HG03025 (cell line): Measurements from ENCODE around the gene SH2D6.
"Not testable (repeated sequence)": the region's sequence is repeated elsewhere in the genome, so short reads cannot be mapped to it uniquely, and the experiment has no call there.

ENCODE experiments used
- ATAC-seq: cut with Tn5 transposase; IDR thresholded peaks from one replicate; pipeline ENCODE4 v1.9.1; 2021; ENCODE audit warnings: mild to moderate bottlenecking, moderate library complexity; ENCODE audit not compliant: unreplicated experiment, low FRiP score

The SH2D6 gene

DNA sequence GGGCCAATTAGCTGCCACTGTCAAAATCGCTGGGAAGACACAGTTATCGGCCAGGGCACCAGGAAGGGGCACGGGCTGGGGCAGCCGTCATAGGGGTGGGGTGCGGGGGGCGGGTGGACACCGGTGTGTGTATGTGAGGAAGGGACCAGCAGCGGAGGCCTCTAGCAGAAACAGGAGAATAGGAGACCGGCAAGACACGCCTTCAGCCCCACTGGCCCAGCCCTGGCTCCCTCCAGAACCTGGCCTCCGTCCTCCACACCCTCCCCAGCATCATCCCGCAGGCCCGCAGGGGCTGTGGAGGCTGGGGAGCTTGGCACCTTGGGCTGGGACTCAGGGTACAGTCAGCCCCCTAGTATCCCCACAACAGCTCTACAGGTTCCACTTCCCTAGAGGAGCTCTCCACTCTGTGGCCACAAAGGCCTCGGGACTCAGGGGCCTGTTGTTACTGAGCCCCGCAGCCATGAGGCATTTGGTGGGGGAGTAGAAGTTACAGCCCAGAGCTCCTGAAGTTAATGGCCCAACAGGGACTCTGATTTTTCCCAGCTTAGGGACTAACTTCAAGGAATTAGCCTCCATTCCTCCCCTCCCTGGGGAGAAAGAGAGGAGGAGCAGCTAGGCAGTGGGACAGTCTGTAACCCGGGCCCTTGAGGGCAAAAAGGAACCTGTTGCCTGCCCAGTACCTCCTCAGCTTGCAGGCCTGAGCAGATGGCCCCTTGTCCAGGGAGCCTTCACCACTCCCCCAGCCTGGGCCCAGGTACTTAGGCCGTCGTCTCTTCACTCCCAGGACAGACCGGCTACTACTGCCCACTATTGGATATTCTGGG is 19.9 kb downstream of the SH2D6 start:
- peak; percentile 3 for ATAC-seq

DNA sequence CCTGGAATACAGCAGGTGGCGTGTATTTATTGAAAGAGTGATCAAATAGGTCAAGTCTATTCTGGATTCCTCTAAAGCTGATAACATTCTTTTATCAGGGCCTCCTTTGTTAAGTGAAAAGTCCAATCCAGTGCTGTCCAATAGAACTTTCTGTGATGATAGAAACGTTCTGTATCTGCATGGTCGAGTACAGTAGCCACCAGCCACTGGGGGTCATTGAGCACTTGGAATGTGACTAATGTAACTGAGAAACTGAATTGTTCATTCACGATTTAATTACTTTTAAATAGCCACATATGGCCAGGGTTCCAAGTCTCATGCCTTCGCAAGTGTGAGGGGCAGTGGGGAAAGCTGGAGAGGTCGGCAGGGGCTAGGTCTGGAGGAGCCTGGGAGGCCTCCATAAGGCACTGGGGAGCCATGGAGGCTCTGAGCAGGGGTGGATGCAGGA is 20.5 kb downstream of the SH2D6 start:
- no peak for ATAC-seq

DNA sequence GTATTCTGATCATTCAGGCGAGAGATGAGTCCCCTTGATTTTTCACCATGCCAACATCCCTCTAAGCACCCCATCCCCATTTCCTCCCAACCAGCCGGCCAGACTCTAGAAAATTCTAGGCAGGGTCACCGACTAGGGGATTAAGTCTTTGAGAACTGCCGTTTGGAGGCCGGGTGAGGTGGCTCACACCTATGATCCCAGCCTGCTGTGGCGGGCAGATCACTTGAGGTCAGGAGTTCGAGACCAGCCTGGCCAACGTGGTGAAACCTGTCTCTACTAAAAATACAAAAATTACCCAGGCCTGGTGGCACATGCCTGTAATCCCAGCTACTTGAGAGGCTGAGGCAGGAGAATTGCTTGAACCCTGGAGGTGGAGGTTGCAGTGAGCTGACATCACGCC is 21.1 kb downstream of the SH2D6 start:
- not testable (repeated sequence) for ATAC-seq

DNA sequence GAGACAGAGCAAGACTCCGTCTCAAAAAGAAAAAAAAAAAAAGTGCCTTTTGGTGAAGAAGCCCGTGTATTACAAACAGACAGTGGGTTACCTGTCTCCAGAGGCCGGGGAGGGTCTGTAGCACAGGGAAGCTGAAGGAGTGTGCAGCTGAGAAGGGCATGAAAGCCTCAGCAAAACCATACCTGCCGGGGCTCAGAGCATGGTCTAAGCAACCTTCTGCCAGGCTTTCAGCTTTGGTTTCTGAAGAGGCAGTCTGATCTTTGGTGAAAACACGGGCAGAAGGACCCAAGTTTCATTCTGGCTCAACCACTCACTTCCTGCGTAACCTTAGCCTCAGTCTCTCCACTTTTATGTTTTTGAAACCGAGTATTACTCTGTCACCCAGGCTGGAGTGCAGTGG is 21.5 kb downstream of the SH2D6 start:
- no peak for ATAC-seq

DNA sequence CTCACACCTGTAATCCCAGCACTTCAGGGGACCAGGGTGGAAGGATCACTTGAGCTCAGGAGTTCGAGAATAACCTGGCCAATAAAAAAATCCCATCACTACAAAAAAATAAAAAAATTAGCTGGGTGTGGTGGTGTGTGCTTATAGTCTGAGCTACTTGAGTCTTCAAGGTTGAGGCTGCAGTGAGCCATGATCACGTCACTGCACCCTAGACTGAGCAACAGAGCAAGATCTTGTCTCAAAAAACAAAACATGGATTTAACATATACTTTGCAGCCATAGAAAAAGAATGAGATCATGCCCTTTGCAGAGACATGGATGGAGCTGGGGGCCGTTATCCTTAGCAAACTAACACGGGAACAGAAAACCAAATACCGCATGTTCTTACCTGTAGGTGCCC is 22.2 kb downstream of the SH2D6 start:
- ATAC-seq = no peak

DNA sequence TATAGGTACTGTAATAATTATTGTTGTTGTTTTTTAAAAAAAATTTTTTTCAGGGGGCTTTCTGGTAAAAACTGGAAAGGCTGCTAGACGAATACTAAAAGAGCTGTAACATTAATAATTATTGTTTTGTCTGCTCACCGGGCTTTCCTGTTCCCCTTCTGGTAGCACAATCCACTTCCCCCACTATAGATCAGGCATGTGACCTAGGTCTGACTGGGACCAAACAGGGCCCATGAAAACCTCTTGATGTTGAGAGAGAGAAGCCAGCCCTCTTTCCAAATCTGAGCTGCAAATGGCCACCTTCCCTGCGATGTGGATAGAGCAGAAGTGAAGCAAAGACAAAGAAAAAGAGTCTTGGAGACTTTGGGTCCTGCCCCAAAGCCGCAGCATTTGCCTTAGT is 23.4 kb downstream of the SH2D6 start:
- ATAC-seq = no peak

DNA sequence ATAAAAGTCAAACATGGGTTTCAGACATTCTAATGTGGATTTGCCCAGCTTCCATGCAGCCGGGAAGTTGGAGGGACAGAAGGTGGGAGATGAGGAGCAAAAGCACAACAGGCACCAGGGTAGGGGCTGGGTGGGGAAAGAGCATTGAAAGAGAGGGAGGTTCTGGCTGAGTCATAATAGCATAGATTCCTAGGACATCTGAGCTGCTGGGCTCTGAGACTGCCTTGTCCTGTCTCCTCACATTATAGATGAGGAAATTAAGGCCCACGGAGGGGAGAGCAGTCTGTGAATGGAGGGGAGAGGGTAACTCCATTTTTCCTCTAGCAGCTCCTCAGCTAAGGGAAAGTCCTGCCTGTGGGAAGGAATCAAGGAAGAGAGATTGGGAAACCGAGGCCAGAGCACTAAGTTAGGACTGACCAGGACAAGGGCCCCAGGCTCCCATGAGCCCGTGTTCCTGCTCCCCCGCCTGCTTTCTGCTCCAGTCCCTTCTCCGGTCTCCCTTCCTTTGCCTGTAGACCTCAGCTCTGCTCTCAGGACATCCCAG is 26.2 kb downstream of the SH2D6 start:
- ATAC-seq = no peak

DNA sequence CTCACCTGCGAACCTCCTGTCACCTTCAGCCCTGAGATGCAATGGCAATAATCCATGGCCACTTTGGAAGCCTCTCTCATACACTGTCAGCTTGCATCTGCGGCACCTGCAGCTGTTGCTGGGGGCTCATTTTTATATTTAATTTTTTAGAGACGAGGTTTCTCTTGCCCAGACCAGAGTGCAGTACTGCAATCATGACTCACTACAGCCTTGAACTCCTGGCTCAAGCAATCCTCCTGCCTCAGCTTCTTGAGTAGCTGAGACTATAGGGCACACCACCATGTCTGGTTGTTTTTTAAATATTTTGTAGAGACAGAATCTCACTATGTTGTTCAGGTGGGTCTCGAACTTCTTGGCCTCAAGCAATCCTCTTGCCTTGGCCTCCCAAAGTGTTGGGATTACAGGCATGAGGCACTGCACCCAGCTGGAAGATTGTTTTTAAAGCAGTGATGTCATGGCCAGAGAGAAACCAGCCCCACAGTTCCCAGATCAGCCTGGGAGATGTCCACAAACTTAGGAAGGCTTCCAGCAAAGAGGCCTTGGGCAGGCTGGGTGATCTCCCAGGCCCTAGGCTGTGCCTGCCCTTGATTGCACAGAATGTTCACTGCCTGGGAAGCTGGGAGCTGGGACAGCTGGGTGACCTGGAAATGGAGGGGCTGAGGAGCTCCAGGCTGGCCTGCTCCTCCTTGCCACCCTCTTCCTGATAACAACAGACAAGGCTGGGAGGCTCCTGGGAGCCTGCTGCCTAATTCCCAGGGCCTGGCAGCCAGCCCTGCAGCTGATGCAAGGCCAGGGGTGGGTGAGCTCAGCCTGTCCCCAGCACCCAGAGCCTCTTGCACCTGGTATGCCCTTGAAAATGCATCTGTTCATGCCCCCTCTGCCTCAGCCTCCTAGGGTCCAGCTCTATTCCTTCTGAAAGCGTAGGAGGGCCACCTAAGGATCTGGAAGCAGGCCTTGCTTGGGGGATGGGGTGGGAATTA is 27.1 kb downstream of the SH2D6 start:
- ATAC-seq = no peak

DNA sequence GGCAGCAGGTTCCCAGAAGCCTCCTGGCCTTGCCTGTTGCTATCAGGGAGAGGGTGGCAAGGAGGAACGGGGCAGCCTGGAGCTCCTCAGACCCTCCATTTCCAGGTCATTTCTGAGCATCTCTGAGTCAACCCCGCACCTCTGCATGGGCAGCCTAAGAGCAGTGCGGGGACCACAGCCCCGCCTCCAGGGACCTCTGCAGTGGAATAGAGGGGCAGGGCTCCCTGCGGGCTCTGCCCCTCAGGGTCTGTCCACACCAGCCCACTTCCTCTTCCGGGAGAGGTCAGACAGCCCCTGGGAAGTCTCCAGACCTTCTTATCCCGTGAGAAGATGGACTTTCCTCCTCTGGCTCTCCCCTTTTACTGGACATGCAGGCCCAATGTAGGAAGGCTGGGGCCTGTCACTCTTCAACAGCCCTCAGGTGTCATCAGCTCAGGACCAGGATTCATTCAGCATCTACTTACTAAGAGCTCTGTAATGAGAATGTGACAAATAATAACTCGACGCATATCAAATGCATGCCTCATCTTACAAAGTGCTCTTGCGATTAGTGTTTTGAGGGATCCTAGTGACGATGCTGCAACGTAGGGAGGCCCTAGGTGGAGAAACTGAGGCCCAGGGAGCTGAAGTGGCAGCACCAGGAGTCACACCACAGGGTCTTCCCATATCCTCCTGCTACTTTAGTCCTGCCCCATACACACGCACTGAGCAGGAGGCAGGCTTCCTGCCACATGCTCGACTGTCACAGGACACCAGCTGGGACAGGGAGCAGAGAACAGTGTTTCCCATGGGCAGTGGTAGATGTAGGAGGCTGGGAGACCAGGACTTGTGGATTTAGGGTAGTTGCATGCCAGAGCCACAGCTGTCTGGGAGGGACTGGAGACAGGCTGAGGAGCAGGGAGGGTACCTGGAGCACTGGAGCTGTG is 28.0 kb downstream of the SH2D6 start:
- ATAC-seq = no peak

DNA sequence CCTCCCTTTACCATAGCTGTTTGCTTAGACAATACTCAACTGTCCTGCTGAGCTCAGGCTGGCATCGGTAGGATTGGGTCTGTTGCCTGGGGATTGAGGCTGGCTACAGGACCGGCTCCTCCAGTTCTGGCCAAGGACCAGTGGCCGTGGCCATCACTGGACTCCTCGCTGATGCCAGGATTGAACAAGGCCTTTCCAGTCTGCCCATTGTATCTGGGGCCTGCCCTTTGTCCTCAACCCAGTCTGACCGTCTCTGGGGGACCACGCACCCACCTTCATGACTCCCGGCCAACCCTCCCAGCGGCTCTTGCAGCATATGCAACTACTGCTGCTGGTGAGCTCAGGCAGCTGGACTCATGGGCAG is 28.7 kb downstream of the SH2D6 start:
- no peak for ATAC-seq

DNA sequence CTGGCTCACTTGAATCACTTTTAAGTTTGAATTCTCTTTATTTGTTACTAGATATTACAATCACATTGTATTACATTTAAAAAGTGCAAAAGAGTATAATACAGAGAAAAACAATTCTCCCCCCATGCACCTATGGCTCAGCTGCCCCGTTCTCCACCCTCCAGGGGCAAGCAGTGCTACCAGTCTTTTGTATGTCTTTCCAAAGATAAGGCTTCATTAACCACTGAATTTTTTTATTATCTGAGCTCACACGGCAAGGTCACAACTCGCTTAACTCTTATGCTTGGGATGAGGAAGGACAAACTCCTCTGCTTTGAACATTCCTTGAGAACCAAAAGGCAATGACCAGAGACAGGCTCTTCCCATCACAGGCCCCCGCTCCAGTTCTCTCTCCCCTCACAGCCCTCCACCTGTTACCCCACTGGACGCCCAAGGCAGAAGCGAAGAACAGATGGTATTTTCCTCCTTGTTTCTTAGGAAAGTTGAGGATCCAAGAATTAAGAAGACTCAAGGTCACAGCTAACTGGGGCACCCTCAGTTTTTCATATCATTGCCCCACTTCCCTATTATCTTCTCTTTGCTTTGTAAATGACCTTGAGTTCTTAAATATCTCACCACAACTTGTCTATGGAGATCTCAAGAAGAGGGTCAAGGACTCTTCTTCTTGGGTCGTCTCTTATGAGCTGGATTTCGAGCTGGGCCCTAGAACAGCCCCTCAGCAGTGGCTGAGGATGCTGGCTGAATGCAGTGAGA is 30.1 kb downstream of the SH2D6 start:
- no peak for ATAC-seq

DNA sequence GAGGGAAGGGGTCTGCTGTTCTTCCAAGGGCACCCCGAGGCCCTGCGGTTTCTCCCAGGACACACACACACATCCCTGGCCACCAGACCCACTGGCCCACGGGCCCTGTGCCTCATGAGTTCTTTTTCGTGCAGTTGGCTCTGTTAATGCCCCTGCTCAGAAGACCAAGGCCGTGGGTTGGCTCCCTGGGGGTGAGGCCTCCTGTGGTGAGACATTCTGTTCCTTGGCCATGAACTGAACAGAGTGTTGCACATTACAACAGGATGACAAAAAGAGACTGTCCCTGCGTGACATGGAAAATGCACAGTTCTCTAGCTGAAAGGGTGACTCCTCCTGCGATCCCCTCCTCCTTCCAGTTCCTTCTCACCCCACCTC is 30.7 kb downstream of the SH2D6 start:
- no peak for ATAC-seq

DNA sequence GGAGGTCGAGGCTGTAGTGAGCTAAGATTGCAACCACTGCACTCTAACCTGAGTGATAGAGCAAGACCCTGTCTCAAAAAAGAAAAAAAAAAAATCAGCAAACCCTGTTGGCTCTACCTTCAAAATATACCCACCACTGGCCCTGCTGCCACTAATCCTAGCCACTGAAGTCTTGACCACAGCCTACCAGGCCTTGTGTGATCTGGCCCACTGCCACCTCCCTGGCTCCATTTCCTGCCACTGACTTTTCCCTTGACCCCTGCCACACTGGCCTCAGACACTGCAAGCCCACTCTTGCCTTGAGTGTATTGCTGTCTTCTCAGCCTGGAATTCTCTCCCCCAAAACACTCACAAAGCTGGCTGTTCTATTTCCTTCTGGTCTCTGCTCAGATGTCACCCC is 33.7 kb downstream of the SH2D6 start:
- no peak for ATAC-seq

DNA sequence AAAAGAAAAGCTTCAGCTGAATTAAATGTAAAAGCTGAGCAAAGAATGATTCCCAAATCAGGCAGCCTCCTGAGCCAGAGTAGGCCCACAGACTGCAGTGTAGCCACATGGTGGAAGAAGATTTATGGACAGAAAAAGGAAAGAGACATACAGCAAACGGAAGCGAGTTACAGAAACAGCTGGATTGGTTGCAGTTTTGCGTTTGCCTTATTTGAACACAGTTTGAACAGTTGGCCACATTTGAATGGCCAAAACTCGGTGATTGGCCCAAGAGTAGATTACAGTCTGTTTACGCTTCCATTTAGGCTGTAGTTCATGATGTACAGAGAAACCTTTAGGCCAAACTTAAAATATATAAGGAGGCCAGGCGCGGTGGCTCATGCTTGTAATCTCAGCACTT is 35.1 kb downstream of the SH2D6 start:
- ATAC-seq = no peak

DNA sequence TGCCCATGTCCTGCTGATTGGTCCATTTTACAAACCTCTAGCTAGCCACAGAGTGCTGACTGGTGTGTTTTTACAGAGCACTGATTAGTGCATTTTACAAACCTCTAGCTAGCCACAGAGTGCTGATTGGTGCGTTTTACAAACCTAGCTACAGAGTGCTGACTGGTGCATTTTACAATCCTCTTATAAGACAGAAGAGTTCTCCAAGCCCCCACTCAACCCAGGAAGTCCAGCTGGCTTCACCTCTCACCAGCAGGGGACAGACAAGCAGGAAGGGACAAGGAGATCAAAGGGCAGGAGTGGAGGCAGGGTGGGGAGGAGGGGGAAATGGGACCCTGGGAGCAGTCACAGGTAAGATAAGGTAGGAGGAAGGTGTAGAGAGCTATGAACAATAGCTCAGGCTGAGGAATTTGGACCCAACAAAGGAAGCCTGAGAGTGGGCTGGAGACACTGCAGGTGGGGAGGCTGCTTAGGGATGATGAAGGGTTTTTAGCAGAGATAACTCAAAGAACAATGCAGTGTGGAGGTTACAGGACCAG is 37.1 kb downstream of the SH2D6 start:
- ATAC-seq = no peak

DNA sequence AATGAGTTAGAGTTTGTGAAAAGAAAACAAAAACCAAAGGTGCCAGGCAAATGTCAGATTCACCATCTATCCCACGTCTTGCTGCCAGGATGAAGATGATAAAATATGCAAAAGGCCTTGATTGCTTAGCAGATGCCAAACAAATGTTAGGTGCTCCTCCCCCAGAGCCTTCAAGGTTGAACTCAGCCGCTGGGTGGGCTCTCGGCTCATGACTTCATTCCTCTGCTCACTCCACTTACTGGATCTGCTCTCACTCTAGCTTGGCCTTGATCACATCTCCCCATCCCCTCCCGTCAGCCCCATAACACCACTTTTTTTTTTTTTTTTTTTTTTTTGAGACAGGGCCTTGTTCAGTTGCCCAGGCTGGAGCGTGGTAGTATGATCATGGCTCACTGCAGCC is 38.5 kb downstream of the SH2D6 start:
- ATAC-seq = no peak

DNA sequence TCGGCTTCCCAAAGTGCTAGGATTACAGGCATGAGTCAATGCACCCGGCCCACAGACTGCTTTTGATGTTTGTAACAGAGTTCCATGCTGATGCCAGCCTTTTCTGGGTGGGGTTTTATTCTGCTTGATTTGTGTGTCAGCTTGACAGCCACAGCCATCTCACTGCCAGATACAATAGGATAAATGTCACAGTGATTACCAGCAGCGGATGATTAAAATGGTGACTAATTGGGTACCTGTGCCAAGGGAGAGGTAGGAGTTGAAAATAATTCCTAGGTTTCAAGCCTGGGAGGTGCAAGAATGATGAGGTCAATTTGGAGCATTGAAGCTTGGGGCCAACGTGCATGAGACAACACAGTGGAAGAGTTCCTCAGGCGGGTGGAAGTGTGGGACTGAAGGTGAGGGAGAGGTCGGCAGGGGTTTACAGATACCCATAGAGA is 39.4 kb downstream of the SH2D6 start:
- ATAC-seq = no peak

DNA sequence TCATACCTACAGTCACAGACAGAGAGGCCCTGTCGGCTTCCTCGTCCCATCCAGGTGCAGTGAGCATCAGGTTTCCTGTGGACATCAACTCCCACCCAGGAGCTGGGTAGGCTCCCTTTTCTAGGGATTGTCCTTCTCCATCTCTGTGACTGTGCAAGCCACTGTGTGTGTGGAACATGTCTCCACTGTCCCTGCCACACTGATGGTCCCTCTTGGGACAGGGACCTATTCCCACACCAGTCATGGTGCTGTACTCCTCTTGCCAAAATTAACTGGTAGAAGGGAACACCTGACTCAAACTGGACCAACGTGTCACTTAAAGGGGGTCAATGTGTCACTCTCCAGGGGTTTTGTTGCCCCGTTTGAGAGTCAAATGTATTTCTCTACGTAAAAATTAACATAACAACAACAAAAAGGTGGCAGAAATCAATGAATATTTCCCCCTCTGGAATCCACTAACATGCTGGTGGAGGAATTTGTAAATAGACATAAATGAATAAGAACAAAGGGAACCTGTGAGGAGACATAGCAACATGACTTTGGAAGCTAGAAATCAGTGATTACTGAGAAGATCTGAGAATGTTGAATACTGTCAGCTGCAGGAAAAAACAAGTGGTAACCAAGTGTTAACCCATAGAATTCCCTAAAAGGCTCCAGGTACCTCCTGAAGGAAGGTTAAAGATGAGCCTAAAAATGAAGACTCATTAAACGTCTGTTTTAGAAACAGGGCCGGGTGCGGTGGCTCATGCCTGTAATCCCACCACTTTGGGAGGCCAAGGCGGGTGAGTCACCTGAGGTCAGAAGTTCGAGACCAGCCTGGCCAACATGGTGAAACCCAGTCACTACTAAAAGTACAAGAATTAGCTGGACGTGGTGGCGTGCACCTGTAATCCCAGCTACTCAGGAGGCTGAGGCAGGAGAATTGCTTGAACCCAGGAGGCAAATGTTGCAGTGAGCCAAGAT is 40.4 kb downstream of the SH2D6 start:
- ATAC-seq = no peak
